ENCODE data around the gene ITGBL1.

The ITGBL1 gene

GRCh38 chr13:101697745-101698144 lies 245.3 kb downstream of the ITGBL1 start:
- DNase-seq (ENCODE audit: low read depth in 2 of 2), result no peak

- DNase-seq (ENCODE audit: low read depth in 2 of 2), result no peak
Observed at GRCh38 chr13:101698400-101698799, 245.9 kb downstream of the ITGBL1 start.

GRCh38 chr13:101700598-101700997 lies 248.1 kb downstream of the ITGBL1 start:
- no peak for DNase-seq (ENCODE audit: low read depth in 2 of 2)

GRCh38 chr13:101703081-101703480 lies 250.6 kb downstream of the ITGBL1 start:
- no peak for DNase-seq (ENCODE audit: low read depth in 2 of 2)

GRCh38 chr13:101703838-101704237 lies 251.4 kb downstream of the ITGBL1 start:
- no peak for DNase-seq (ENCODE audit: low read depth in 2 of 2)

- DNase-seq (ENCODE audit: low read depth in 2 of 2), result no peak
Observed at GRCh38 chr13:101706651-101707050, 254.2 kb downstream of the ITGBL1 start.

- no peak for DNase-seq (ENCODE audit: low read depth in 2 of 2)
Observed at GRCh38 chr13:101707659-101708058, 255.2 kb downstream of the ITGBL1 start.

GRCh38 chr13:101708115-101708514 lies 255.6 kb downstream of the ITGBL1 start:
- DNase-seq (ENCODE audit: low read depth in 2 of 2), result no peak

- no peak for DNase-seq (ENCODE audit: low read depth in 2 of 2)
Observed at GRCh38 chr13:101709952-101710351, 257.5 kb downstream of the ITGBL1 start.

- DNase-seq (ENCODE audit: low read depth in 2 of 2), result no peak
Observed at GRCh38 chr13:101711307-101712025, 259.0 kb downstream of the ITGBL1 start.

- no peak for DNase-seq (ENCODE audit: low read depth in 2 of 2)
Observed at GRCh38 chr13:101712026-101712348, 259.5 kb downstream of the ITGBL1 start.

GRCh38 chr13:101714195-101714594 lies 261.7 kb downstream of the ITGBL1 start:
- no peak for DNase-seq (ENCODE audit: low read depth in 2 of 2)

- no peak for DNase-seq (ENCODE audit: low read depth in 2 of 2)
Observed at GRCh38 chr13:101717353-101717752, 264.9 kb downstream of the ITGBL1 start.

- DNase-seq (ENCODE audit: low read depth in 2 of 2), result no peak
Observed at GRCh38 chr13:101718496-101718895, 266.0 kb downstream of the ITGBL1 start.

GRCh38 chr13:101726681-101727080 lies 274.2 kb downstream of the ITGBL1 start:
- DNase-seq (ENCODE audit: low read depth in 2 of 2), result no peak

- DNase-seq (ENCODE audit: low read depth in 2 of 2), result no peak
Observed at GRCh38 chr13:101727118-101727517, 274.6 kb downstream of the ITGBL1 start.

- DNase-seq (ENCODE audit: low read depth in 2 of 2), result no peak
Observed at GRCh38 chr13:101728021-101728420, 275.5 kb downstream of the ITGBL1 start.

- no peak for DNase-seq (ENCODE audit: low read depth in 2 of 2)
Observed at GRCh38 chr13:101728615-101729014, 276.1 kb downstream of the ITGBL1 start.

- DNase-seq (ENCODE audit: low read depth in 2 of 2), result no peak
Observed at GRCh38 chr13:101730420-101731000, 278.0 kb downstream of the ITGBL1 start.

- no peak for DNase-seq (ENCODE audit: low read depth in 2 of 2)
Observed at GRCh38 chr13:101736566-101736965, 284.1 kb downstream of the ITGBL1 start.

- DNase-seq (ENCODE audit: low read depth in 2 of 2), result no peak
Observed at GRCh38 chr13:101738336-101738735, 285.9 kb downstream of the ITGBL1 start.

- DNase-seq (ENCODE audit: low read depth in 2 of 2), result no peak
Observed at GRCh38 chr13:101739382-101740178, 287.1 kb downstream of the ITGBL1 start.

GRCh38 chr13:101746513-101746912 lies 294.0 kb downstream of the ITGBL1 start:
- no peak for DNase-seq (ENCODE audit: low read depth in 2 of 2)

Data from stimulated activated CD4-positive, alpha-beta T cell treated with anti-CD3 and anti-CD28 coated beads, Interleukin-1b, Interleukin-23, amount 100 ng/mL, for 4 hours (primary cell).